ENCODE results near the gene MILR1. TPM values are rescaled to one million over a fixed set of nuclear protein-coding genes. Genes with fewer than 3 reads are reported as not detected.
"Not testable (repeated sequence)": the region's sequence is repeated elsewhere in the genome, so short reads cannot be mapped to it uniquely, and the experiment has no call there.

MILR1 gene
- polyA plus RNA-seq, 1 donor (not counting 4 experiments of a cell fraction or from before 2014, with no cell fraction given) = not detected

- FAIRE-seq (no peak), DNase-seq (ENCODE audit: low read depth, low spot score) (no peak)
- peaks cover 22% of the 10 kb centered on the region for H3K4me1 ChIP-seq (ENCODE audit: control insufficient read depth, extremely low read depth, insufficient read depth, low read length)
- peak overlapping the region; percentile 43 for H3K27ac ChIP-seq (ENCODE audit: control insufficient read depth, insufficient read depth, low read length)
- H3K27me3 ChIP-seq (ENCODE audit: control insufficient read depth, extremely low read depth, insufficient read depth, low read length) = no peaks in the 10 kb centered on the region
- no peaks in the 10 kb centered on the region for H3K9me3 ChIP-seq (ENCODE audit: control insufficient read depth, low read depth, low read length)
- dilution Hi-C loops (cut with MboI; ENCODE audit: extremely low pct_ligation_motif_present, low sequenced_read_pairs) = no loop called here
- TF ChIP-seq EZH2 (IDR thresholded peaks at IDR 0.05; ENCODE audit: low read length) (no peak), CTCF (optimal IDR thresholded peaks at IDR 0.05 in 1 of 3, IDR thresholded peaks at IDR 0.05 in 1 of 3, conservative IDR thresholded peaks at IDR 0.05 in 1 of 3; ENCODE audit: extremely low read depth in 1 of 3, insufficient read depth in 2 of 3, low read length in 3 of 3) (peak in 2 of 3 experiments; percentile 24 to 48)
- no peak overlapping the region for H3K9ac ChIP-seq (ENCODE audit: control insufficient read depth, extremely low read depth, insufficient read depth, low read length)
- no peak overlapping the region for H3K4me3 ChIP-seq (ENCODE audit: control insufficient read depth in 2 of 3, extremely low read depth in 1 of 3, insufficient read depth in 2 of 3, low read depth in 1 of 3, low read length in 3 of 3)
- H3K9me1 ChIP-seq (ENCODE audit: control insufficient read depth, extremely low read depth, insufficient read depth, low read length) = no peaks in the 10 kb centered on the region
- no peaks in the 10 kb centered on the region for H4K20me1 ChIP-seq (ENCODE audit: control insufficient read depth, extremely low read depth, insufficient read depth, low read length)
- H3K4me2 ChIP-seq (ENCODE audit: control insufficient read depth, extremely low read depth, insufficient read depth, low read depth, low read length) = peak overlapping the region; percentile 48
- peaks cover 31% of the 10 kb centered on the region for H3K79me2 ChIP-seq (ENCODE audit: control insufficient read depth, insufficient read depth, low read length)
- H3K36me3 ChIP-seq (ENCODE audit: control insufficient read depth in 2 of 2, extremely low read depth in 1 of 2, insufficient read depth in 2 of 2, low read length in 2 of 2) = peaks cover 5 to 23% of the 10 kb centered on the region in 2 experiments
- H2AFZ ChIP-seq (ENCODE audit: control insufficient read depth, low read length) = no peak overlapping the region
Measured at GRCh38 chr17:64492481-64493109, 43.7 kb downstream of the MILR1 start.

- no peak overlapping the region for H3K27ac ChIP-seq (ENCODE audit: control insufficient read depth, insufficient read depth, low read length)
- no peak for DNase-seq (ENCODE audit: low read depth, low spot score)
- dilution Hi-C loops (cut with MboI; ENCODE audit: extremely low pct_ligation_motif_present, low sequenced_read_pairs) = no loop called here
- H3K27me3 ChIP-seq (ENCODE audit: control insufficient read depth, extremely low read depth, insufficient read depth, low read length) = no peaks in the 10 kb centered on the region
- H3K9ac ChIP-seq (ENCODE audit: control insufficient read depth, extremely low read depth, insufficient read depth, low read length) = no peak overlapping the region
- no peak for FAIRE-seq
- H3K36me3 ChIP-seq (ENCODE audit: control insufficient read depth in 2 of 2, extremely low read depth in 1 of 2, insufficient read depth in 2 of 2, low read length in 2 of 2) = peaks cover 5 to 23% of the 10 kb centered on the region in 2 experiments
- H3K79me2 ChIP-seq (ENCODE audit: control insufficient read depth, insufficient read depth, low read length) = peaks cover 31% of the 10 kb centered on the region
- TF ChIP-seq CTCF (optimal IDR thresholded peaks at IDR 0.05 in 1 of 3, IDR thresholded peaks at IDR 0.05 in 1 of 3, conservative IDR thresholded peaks at IDR 0.05 in 1 of 3; ENCODE audit: extremely low read depth in 1 of 3, insufficient read depth in 2 of 3, low read length in 3 of 3) = no peak
- no peak for TF ChIP-seq EZH2 (IDR thresholded peaks at IDR 0.05; ENCODE audit: low read length)
- H3K9me3 ChIP-seq (ENCODE audit: control insufficient read depth, low read depth, low read length) = no peaks in the 10 kb centered on the region
- no peak overlapping the region for H3K4me2 ChIP-seq (ENCODE audit: control insufficient read depth, extremely low read depth, insufficient read depth, low read depth, low read length)
- no peak overlapping the region for H3K4me3 ChIP-seq (ENCODE audit: control insufficient read depth in 2 of 3, extremely low read depth in 1 of 3, insufficient read depth in 2 of 3, low read depth in 1 of 3, low read length in 3 of 3)
- peaks cover 36% of the 10 kb centered on the region for H3K4me1 ChIP-seq (ENCODE audit: control insufficient read depth, extremely low read depth, insufficient read depth, low read length)
- H2AFZ ChIP-seq (ENCODE audit: control insufficient read depth, low read length) = no peak overlapping the region
- no peaks in the 10 kb centered on the region for H4K20me1 ChIP-seq (ENCODE audit: control insufficient read depth, extremely low read depth, insufficient read depth, low read length)
- H3K9me1 ChIP-seq (ENCODE audit: control insufficient read depth, extremely low read depth, insufficient read depth, low read length) = no peaks in the 10 kb centered on the region
Measured at GRCh38 chr17:64494121-64494520, 45.2 kb downstream of the MILR1 start.

- dilution Hi-C loops (cut with MboI; ENCODE audit: extremely low pct_ligation_motif_present, low sequenced_read_pairs); FAIRE-seq; H2AFZ ChIP-seq (ENCODE audit: control insufficient read depth, low read length); H3K9me1 ChIP-seq (ENCODE audit: control insufficient read depth, extremely low read depth, insufficient read depth, low read length); H4K20me1 ChIP-seq (ENCODE audit: control insufficient read depth, extremely low read depth, insufficient read depth, low read length); H3K4me3 ChIP-seq (ENCODE audit: control insufficient read depth in 2 of 3, extremely low read depth in 1 of 3, insufficient read depth in 2 of 3, low read depth in 1 of 3, low read length in 3 of 3); H3K9me3 ChIP-seq (ENCODE audit: control insufficient read depth, low read depth, low read length); DNase-seq (ENCODE audit: low read depth, low spot score); H3K27ac ChIP-seq (ENCODE audit: control insufficient read depth, insufficient read depth, low read length); H3K9ac ChIP-seq (ENCODE audit: control insufficient read depth, extremely low read depth, insufficient read depth, low read length); H3K27me3 ChIP-seq (ENCODE audit: control insufficient read depth, extremely low read depth, insufficient read depth, low read length): not testable (repeated sequence)
- Histone ChIP-seq H3K36me3 (ENCODE audit: control insufficient read depth in 2 of 2, extremely low read depth in 1 of 2, insufficient read depth in 2 of 2, low read length in 2 of 2) (peaks cover 0 to 22% of the 10 kb centered on the region in 2 experiments), H3K4me2 (ENCODE audit: control insufficient read depth, extremely low read depth, insufficient read depth, low read depth, low read length) (peak overlapping the region; percentile 81), H3K4me1 (ENCODE audit: control insufficient read depth, extremely low read depth, insufficient read depth, low read length) (peaks cover 45% of the 10 kb centered on the region), H3K79me2 (ENCODE audit: control insufficient read depth, insufficient read depth, low read length) (peaks cover 37% of the 10 kb centered on the region)
Measured at GRCh38 chr17:64495300-64495699, 46.4 kb downstream of the MILR1 start.
